WTC11 (cell line): ENCODE results near the gene ARHGAP25. TPM values are rescaled to one million over a fixed set of nuclear protein-coding genes. Genes with fewer than 3 reads are reported as not detected.

Experiments
- ATAC-seq: fragments of 200-7000 bp; cut with Tn5 transposase; 2 replicates; pipeline ENCODE4 v1.10.0; 2021; ENCODE audit warnings: mild to moderate bottlenecking, moderate library complexity
- CTCF ChIA-PET: fragments of 300-600 bp; sonication (Branson Sonifier 250); formaldehyde crosslinking; loops from one replicate; lab custom pipeline; 2021; ENCODE audit warnings: antibody characterized with exemption; lab: Charles Lee
- POLR2A ChIA-PET: fragments of 350-600 bp; sonication (Branson Sonifier 250); formaldehyde crosslinking; loops from one replicate; lab custom pipeline; 2021; ENCODE audit warnings: antibody characterized with exemption; lab: Charles Lee
- DNase-seq: peaks from one replicate; pipeline ENCODE4 v3.0.0; 2021; ENCODE audit warnings: low spot score
- H3K27ac Mint-ChIP-seq: 2 replicates; pipeline ENCODE4 v1.8.0; 2021; ENCODE audit warnings: mixed read lengths
- H3K27me3 Mint-ChIP-seq: 2 replicates; pipeline ENCODE4 v1.8.0; 2021; ENCODE audit warnings: low read depth, mild to moderate bottlenecking, moderate library complexity, mixed read lengths
- H3K36me3 Mint-ChIP-seq: 2 replicates; pipeline ENCODE4 v1.8.0; 2021; ENCODE audit warnings: mixed read lengths
- H3K4me1 Mint-ChIP-seq: 2 replicates; pipeline ENCODE4 v1.8.0; 2022; ENCODE audit warnings: mixed read lengths
- H3K4me3 Mint-ChIP-seq: 2 replicates; pipeline ENCODE4 v1.8.0; 2021; ENCODE audit warnings: mild to moderate bottlenecking, moderate library complexity, mixed read lengths
- H3K9me3 Mint-ChIP-seq: 2 replicates; pipeline ENCODE4 v1.8.0; 2021; ENCODE audit warnings: mixed read lengths
- CREM ChIP-seq: sonication (generic); formaldehyde crosslinking; IDR thresholded peaks from 2 replicates; pipeline ENCODE4 v1.8.1; 2022; ENCODE audit warnings: mild to moderate bottlenecking, missing genetic modification reagents, moderate library complexity
- NR1H2 ChIP-seq: sonication (generic); formaldehyde crosslinking; IDR thresholded peaks from 2 replicates; pipeline ENCODE4 v1.9.0; 2021; ENCODE audit warnings: mild to moderate bottlenecking, moderate library complexity, missing genetic modification reagents
- TP53 ChIP-seq: sonication (generic); formaldehyde crosslinking; IDR thresholded peaks from 2 replicates; pipeline ENCODE4 v1.8.1; 2023; ENCODE audit warnings: mild to moderate bottlenecking, missing genetic modification reagents
- ZMAT4 ChIP-seq: fragments of 250-450 bp; sonication (Bioruptor Pico); IDR thresholded peaks from 2 replicates; pipeline ENCODE4 v1.9.0; 2021; ENCODE audit warnings: mild to moderate bottlenecking
- ZNF671 ChIP-seq: fragments of 250-450 bp; sonication (Bioruptor Pico); IDR thresholded peaks from 2 replicates; pipeline ENCODE4 v1.8.0; 2021; ENCODE audit warnings: mild to moderate bottlenecking
- total RNA-seq: library from RNA; stranded (reverse); gene quantifications from 3 replicates; pipeline ENCODE4 v1.2.3, GENCODE V29; 2021
- TF ChIP-seq, protein P1 (sequence below): sonication (generic); formaldehyde crosslinking; IDR thresholded peaks from 2 replicates; pipeline ENCODE4 v1.8.0; 2022; ENCODE audit warnings: missing genetic modification reagents
- TF ChIP-seq, protein P2 (sequence below): fragments of 250-450 bp; sonication (Bioruptor Pico); IDR thresholded peaks from 2 replicates; pipeline ENCODE4 v1.9.0; 2021; ENCODE audit warnings: mild to moderate bottlenecking, borderline replicate concordance
- TF ChIP-seq, protein P3 (sequence below): sonication (generic); formaldehyde crosslinking; IDR thresholded peaks from 2 replicates; pipeline ENCODE4 v1.8.1; 2023; ENCODE audit warnings: mild to moderate bottlenecking, missing genetic modification reagents, borderline replicate concordance
- TF ChIP-seq, protein P4 (sequence below): fragments of 200-600 bp; IDR thresholded peaks from 2 replicates; pipeline ENCODE4 v1.8.0; 2022; ENCODE audit warnings: antibody characterized with exemption

Gene ARHGAP25
- total RNA-seq, 1 experiment from 2014 or later = 2.9 TPM

GRCh38 chr2:68767031-68767961 is 32.7 kb downstream of the ARHGAP25 start:
- no peak for ATAC-seq
- Mint-ChIP-seq H3K4me3 (no peak overlapping the region), H3K27ac (no peak overlapping the region), H3K27me3 (no peaks in the 10 kb centered on the region), H3K36me3 (no peaks in the 10 kb centered on the region), H3K9me3 (no peaks in the 10 kb centered on the region), H3K4me1 (peaks cover 42% of the 10 kb centered on the region)
- ChIA-PET CTCF (interaction anchor here (0.6 to 2.3 kb wide), 6 partner anchors 13 to 72 kb away, joined by 3 to 26 read pairs (median 4); no protein-coding TSS in a partner anchor), POLR2A (no interaction called here)
- DNase-seq = no peak
- TF ChIP-seq ZMAT4 (no peak), ZNF671 (CRISPR knock-in tag) (no peak)
- TF ChIP-seq, protein P1, sequence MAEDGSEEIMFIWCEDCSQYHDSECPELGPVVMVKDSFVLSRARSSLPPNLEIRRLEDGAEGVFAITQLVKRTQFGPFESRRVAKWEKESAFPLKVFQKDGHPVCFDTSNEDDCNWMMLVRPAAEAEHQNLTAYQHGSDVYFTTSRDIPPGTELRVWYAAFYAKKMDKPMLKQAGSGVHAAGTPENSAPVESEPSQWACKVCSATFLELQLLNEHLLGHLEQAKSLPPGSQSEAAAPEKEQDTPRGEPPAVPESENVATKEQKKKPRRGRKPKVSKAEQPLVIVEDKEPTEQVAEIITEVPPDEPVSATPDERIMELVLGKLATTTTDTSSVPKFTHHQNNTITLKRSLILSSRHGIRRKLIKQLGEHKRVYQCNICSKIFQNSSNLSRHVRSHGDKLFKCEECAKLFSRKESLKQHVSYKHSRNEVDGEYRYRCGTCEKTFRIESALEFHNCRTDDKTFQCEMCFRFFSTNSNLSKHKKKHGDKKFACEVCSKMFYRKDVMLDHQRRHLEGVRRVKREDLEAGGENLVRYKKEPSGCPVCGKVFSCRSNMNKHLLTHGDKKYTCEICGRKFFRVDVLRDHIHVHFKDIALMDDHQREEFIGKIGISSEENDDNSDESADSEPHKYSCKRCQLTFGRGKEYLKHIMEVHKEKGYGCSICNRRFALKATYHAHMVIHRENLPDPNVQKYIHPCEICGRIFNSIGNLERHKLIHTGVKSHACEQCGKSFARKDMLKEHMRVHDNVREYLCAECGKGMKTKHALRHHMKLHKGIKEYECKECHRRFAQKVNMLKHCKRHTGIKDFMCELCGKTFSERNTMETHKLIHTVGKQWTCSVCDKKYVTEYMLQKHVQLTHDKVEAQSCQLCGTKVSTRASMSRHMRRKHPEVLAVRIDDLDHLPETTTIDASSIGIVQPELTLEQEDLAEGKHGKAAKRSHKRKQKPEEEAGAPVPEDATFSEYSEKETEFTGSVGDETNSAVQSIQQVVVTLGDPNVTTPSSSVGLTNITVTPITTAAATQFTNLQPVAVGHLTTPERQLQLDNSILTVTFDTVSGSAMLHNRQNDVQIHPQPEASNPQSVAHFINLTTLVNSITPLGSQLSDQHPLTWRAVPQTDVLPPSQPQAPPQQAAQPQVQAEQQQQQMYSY (CRISPR knock-in tag) = no peak

- no peaks in the 10 kb centered on the region for H3K36me3 Mint-ChIP-seq
- DNase-seq = no peak
- H3K4me1 Mint-ChIP-seq = peaks cover 42% of the 10 kb centered on the region
- no peaks in the 10 kb centered on the region for H3K9me3 Mint-ChIP-seq
- POLR2A ChIA-PET = no interaction called here
- ATAC-seq = no peak
- TF ChIP-seq, protein P2, sequence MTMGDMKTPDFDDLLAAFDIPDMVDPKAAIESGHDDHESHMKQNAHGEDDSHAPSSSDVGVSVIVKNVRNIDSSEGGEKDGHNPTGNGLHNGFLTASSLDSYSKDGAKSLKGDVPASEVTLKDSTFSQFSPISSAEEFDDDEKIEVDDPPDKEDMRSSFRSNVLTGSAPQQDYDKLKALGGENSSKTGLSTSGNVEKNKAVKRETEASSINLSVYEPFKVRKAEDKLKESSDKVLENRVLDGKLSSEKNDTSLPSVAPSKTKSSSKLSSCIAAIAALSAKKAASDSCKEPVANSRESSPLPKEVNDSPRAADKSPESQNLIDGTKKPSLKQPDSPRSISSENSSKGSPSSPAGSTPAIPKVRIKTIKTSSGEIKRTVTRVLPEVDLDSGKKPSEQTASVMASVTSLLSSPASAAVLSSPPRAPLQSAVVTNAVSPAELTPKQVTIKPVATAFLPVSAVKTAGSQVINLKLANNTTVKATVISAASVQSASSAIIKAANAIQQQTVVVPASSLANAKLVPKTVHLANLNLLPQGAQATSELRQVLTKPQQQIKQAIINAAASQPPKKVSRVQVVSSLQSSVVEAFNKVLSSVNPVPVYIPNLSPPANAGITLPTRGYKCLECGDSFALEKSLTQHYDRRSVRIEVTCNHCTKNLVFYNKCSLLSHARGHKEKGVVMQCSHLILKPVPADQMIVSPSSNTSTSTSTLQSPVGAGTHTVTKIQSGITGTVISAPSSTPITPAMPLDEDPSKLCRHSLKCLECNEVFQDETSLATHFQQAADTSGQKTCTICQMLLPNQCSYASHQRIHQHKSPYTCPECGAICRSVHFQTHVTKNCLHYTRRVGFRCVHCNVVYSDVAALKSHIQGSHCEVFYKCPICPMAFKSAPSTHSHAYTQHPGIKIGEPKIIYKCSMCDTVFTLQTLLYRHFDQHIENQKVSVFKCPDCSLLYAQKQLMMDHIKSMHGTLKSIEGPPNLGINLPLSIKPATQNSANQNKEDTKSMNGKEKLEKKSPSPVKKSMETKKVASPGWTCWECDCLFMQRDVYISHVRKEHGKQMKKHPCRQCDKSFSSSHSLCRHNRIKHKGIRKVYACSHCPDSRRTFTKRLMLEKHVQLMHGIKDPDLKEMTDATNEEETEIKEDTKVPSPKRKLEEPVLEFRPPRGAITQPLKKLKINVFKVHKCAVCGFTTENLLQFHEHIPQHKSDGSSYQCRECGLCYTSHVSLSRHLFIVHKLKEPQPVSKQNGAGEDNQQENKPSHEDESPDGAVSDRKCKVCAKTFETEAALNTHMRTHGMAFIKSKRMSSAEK (CRISPR knock-in tag) = no peak
- TF ChIP-seq, protein P3, sequence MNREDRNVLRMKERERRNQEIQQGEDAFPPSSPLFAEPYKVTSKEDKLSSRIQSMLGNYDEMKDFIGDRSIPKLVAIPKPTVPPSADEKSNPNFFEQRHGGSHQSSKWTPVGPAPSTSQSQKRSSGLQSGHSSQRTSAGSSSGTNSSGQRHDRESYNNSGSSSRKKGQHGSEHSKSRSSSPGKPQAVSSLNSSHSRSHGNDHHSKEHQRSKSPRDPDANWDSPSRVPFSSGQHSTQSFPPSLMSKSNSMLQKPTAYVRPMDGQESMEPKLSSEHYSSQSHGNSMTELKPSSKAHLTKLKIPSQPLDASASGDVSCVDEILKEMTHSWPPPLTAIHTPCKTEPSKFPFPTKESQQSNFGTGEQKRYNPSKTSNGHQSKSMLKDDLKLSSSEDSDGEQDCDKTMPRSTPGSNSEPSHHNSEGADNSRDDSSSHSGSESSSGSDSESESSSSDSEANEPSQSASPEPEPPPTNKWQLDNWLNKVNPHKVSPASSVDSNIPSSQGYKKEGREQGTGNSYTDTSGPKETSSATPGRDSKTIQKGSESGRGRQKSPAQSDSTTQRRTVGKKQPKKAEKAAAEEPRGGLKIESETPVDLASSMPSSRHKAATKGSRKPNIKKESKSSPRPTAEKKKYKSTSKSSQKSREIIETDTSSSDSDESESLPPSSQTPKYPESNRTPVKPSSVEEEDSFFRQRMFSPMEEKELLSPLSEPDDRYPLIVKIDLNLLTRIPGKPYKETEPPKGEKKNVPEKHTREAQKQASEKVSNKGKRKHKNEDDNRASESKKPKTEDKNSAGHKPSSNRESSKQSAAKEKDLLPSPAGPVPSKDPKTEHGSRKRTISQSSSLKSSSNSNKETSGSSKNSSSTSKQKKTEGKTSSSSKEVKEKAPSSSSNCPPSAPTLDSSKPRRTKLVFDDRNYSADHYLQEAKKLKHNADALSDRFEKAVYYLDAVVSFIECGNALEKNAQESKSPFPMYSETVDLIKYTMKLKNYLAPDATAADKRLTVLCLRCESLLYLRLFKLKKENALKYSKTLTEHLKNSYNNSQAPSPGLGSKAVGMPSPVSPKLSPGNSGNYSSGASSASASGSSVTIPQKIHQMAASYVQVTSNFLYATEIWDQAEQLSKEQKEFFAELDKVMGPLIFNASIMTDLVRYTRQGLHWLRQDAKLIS (CRISPR knock-in tag) = no peak
- no peak for TF ChIP-seq NR1H2 (CRISPR knock-in tag)
- TF ChIP-seq, all 79 proteins: peak for 0
- H3K27me3 Mint-ChIP-seq = no peaks in the 10 kb centered on the region
- CTCF ChIA-PET = interaction anchor here (0.6 to 2.3 kb wide), 3 partner anchors 16 to 70 kb away, joined by 3 to 26 read pairs (median 4); no protein-coding TSS in a partner anchor
- H3K4me3 Mint-ChIP-seq = no peak overlapping the region
- no peak overlapping the region for H3K27ac Mint-ChIP-seq
These were observed 33.4 kb downstream of the ARHGAP25 start for GRCh38 chr2:68767996-68768395.

GRCh38 chr2:68768461-68768860 is 33.9 kb downstream of the ARHGAP25 start:
- no peak overlapping the region for H3K4me3 Mint-ChIP-seq
- no peak for ATAC-seq
- H3K27me3 Mint-ChIP-seq = no peaks in the 10 kb centered on the region
- no peaks in the 10 kb centered on the region for H3K9me3 Mint-ChIP-seq
- no peaks in the 10 kb centered on the region for H3K36me3 Mint-ChIP-seq
- no peak overlapping the region for H3K27ac Mint-ChIP-seq
- H3K4me1 Mint-ChIP-seq = peaks cover 42% of the 10 kb centered on the region
- POLR2A ChIA-PET = no interaction called here
- DNase-seq = no peak
- CTCF ChIA-PET = interaction anchor here (1.1 kb wide), 1 partner anchor 59 kb away, joined by 4 read pairs; no protein-coding TSS in a partner anchor
- TF ChIP-seq CREM (CRISPR knock-in tag) = no peak
- TF ChIP-seq, protein P4, sequence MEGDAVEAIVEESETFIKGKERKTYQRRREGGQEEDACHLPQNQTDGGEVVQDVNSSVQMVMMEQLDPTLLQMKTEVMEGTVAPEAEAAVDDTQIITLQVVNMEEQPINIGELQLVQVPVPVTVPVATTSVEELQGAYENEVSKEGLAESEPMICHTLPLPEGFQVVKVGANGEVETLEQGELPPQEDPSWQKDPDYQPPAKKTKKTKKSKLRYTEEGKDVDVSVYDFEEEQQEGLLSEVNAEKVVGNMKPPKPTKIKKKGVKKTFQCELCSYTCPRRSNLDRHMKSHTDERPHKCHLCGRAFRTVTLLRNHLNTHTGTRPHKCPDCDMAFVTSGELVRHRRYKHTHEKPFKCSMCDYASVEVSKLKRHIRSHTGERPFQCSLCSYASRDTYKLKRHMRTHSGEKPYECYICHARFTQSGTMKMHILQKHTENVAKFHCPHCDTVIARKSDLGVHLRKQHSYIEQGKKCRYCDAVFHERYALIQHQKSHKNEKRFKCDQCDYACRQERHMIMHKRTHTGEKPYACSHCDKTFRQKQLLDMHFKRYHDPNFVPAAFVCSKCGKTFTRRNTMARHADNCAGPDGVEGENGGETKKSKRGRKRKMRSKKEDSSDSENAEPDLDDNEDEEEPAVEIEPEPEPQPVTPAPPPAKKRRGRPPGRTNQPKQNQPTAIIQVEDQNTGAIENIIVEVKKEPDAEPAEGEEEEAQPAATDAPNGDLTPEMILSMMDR = no peak
- no peak for TF ChIP-seq TP53 (CRISPR knock-in tag)
- no peak for TF ChIP-seq ZMAT4
- TF ChIP-seq, protein P1 (CRISPR knock-in tag) = no peak
